SK-N-SH treated with all-trans-retinoic acid at 6 μM for 48 hours (cell line): ENCODE data around the gene CACNA1A.

Experiments
- ATAC-seq: fragments of 200-7000 bp; cut with Tn5 transposase; 3 replicates; pipeline ENCODE4 v1.9.1; 2020; ENCODE audit warnings: mild to moderate bottlenecking, moderate library complexity
- ARNTL ChIP-seq: fragments of 450-650 bp; formaldehyde crosslinking; IDR thresholded peaks from 2 replicates; pipeline ENCODE4 v1.5.0; 2020; ENCODE audit warnings: low read depth, mild to moderate bottlenecking, moderate library complexity, borderline replicate concordance
- BACH2 ChIP-seq: fragments of 250-450 bp; sonication (Bioruptor Pico); IDR thresholded peaks from 2 replicates; pipeline ENCODE4 v1.9.0; 2021; ENCODE audit warnings: mild to moderate bottlenecking, borderline replicate concordance
- CSDC2 ChIP-seq: fragments of 250-450 bp; sonication (Bioruptor Pico); IDR thresholded peaks from 2 replicates; pipeline ENCODE4 v1.5.0; 2020; ENCODE audit warnings: mild to moderate bottlenecking, moderate library complexity
- ESRRG ChIP-seq: fragments of 250-450 bp; sonication (Bioruptor Pico); IDR thresholded peaks from 2 replicates; pipeline ENCODE4 v1.6.1; 2021; ENCODE audit warnings: mild to moderate bottlenecking
- GLIS3 ChIP-seq: fragments of 250-450 bp; sonication (Bioruptor Pico); IDR thresholded peaks from 2 replicates; pipeline ENCODE4 v1.5.0; 2020; ENCODE audit warnings: mild to moderate bottlenecking, moderate library complexity
- ISL1 ChIP-seq: fragments of 250-450 bp; sonication (Bioruptor Pico); IDR thresholded peaks from 2 replicates; pipeline ENCODE4 v2.1.2; 2022; ENCODE audit warnings: mild to moderate bottlenecking, moderate library complexity
- OSR1 ChIP-seq: fragments of 250-450 bp; sonication (Bioruptor Pico); IDR thresholded peaks from 2 replicates; pipeline ENCODE4 v1.8.0; 2022; ENCODE audit warnings: moderate library complexity, mild to moderate bottlenecking, inconsistent platforms
- PPARA ChIP-seq: fragments of 250-450 bp; sonication (Bioruptor Pico); IDR thresholded peaks from 2 replicates; pipeline ENCODE4 v1.5.0; 2020; ENCODE audit warnings: mild to moderate bottlenecking, borderline replicate concordance
- SNAI2 ChIP-seq: fragments of 250-450 bp; sonication (Bioruptor Pico); IDR thresholded peaks from 2 replicates; pipeline ENCODE4 v1.5.0; 2020; ENCODE audit warnings: mild to moderate bottlenecking, moderate library complexity
- TCF4 ChIP-seq: fragments of 250-450 bp; sonication (Bioruptor Pico); IDR thresholded peaks from 2 replicates; pipeline ENCODE4 v1.8.0; 2021; ENCODE audit warnings: mild to moderate bottlenecking, moderate library complexity, borderline replicate concordance
- TSHZ2 ChIP-seq: fragments of 250-450 bp; sonication (Bioruptor Pico); IDR thresholded peaks from 2 replicates; pipeline ENCODE4 v1.5.0; 2020; ENCODE audit warnings: mild to moderate bottlenecking, moderate library complexity
- ZC3H10 ChIP-seq: fragments of 250-450 bp; sonication (Bioruptor Pico); IDR thresholded peaks from 2 replicates; pipeline ENCODE4 v1.5.1; 2021; ENCODE audit warnings: mild to moderate bottlenecking, moderate library complexity
- ZFP3 ChIP-seq: fragments of 250-450 bp; sonication (Bioruptor Pico); IDR thresholded peaks from 2 replicates; pipeline ENCODE4 v1.5.0; 2020; ENCODE audit warnings: mild to moderate bottlenecking, moderate library complexity
- ZFP30 ChIP-seq: fragments of 450-650 bp; formaldehyde crosslinking; IDR thresholded peaks from 2 replicates; pipeline ENCODE4 v1.5.0; 2022; ENCODE audit warnings: mild to moderate bottlenecking, moderate library complexity
- ZNF565 ChIP-seq: fragments of 450-650 bp; formaldehyde crosslinking; conservative IDR thresholded peaks from 2 replicates; pipeline ENCODE4 v1.5.0; 2020; ENCODE audit warnings: low read depth, mild to moderate bottlenecking, moderate library complexity
- ZNF70 ChIP-seq: fragments of 450-650 bp; formaldehyde crosslinking; IDR thresholded peaks from 2 replicates; pipeline ENCODE4 v1.5.0; 2020; ENCODE audit warnings: mild to moderate bottlenecking, moderate library complexity
- ZNF8 ChIP-seq: fragments of 450-650 bp; formaldehyde crosslinking; IDR thresholded peaks from 2 replicates; pipeline ENCODE4 v1.5.0; 2020; ENCODE audit warnings: mild to moderate bottlenecking, moderate library complexity
- TF ChIP-seq, protein P1 (sequence below): fragments of 250-450 bp; sonication (Bioruptor Pico); IDR thresholded peaks from 2 replicates; pipeline ENCODE4 v1.8.0; 2020; ENCODE audit warnings: mild to moderate bottlenecking, moderate library complexity, borderline replicate concordance
- TF ChIP-seq, protein P2 (sequence below): fragments of 250-450 bp; sonication (Bioruptor Pico); IDR thresholded peaks from 2 replicates; pipeline ENCODE4 v1.5.1; 2021; ENCODE audit warnings: mild to moderate bottlenecking, moderate library complexity

CACNA1A gene

GRCh38 chr19:13410946-13411345 is 95.3 kb downstream of the CACNA1A start (continued):
- TF ChIP-seq, protein P1, sequence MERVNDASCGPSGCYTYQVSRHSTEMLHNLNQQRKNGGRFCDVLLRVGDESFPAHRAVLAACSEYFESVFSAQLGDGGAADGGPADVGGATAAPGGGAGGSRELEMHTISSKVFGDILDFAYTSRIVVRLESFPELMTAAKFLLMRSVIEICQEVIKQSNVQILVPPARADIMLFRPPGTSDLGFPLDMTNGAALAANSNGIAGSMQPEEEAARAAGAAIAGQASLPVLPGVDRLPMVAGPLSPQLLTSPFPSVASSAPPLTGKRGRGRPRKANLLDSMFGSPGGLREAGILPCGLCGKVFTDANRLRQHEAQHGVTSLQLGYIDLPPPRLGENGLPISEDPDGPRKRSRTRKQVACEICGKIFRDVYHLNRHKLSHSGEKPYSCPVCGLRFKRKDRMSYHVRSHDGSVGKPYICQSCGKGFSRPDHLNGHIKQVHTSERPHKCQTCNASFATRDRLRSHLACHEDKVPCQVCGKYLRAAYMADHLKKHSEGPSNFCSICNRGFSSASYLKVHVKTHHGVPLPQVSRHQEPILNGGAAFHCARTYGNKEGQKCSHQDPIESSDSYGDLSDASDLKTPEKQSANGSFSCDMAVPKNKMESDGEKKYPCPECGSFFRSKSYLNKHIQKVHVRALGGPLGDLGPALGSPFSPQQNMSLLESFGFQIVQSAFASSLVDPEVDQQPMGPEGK = no peak
- TF ChIP-seq TCF4 (CRISPR knock-in tag) = no peak

- no peak for ATAC-seq
- TF ChIP-seq ZNF70 (CRISPR knock-in tag) (no peak), TCF4 (CRISPR knock-in tag) (no peak), CSDC2 (CRISPR knock-in tag) (no peak), ARNTL (no peak), ZFP30 (CRISPR knock-in tag) (no peak)
- TF ChIP-seq, protein P2, sequence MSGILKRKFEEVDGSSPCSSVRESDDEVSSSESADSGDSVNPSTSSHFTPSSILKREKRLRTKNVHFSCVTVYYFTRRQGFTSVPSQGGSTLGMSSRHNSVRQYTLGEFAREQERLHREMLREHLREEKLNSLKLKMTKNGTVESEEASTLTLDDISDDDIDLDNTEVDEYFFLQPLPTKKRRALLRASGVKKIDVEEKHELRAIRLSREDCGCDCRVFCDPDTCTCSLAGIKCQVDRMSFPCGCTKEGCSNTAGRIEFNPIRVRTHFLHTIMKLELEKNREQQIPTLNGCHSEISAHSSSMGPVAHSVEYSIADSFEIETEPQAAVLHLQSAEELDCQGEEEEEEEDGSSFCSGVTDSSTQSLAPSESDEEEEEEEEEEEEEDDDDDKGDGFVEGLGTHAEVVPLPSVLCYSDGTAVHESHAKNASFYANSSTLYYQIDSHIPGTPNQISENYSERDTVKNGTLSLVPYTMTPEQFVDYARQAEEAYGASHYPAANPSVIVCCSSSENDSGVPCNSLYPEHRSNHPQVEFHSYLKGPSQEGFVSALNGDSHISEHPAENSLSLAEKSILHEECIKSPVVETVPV (CRISPR knock-in tag) = no peak
These were observed 97.3 kb downstream of the CACNA1A start for GRCh38 chr19:13408889-13409518.

DNA sequence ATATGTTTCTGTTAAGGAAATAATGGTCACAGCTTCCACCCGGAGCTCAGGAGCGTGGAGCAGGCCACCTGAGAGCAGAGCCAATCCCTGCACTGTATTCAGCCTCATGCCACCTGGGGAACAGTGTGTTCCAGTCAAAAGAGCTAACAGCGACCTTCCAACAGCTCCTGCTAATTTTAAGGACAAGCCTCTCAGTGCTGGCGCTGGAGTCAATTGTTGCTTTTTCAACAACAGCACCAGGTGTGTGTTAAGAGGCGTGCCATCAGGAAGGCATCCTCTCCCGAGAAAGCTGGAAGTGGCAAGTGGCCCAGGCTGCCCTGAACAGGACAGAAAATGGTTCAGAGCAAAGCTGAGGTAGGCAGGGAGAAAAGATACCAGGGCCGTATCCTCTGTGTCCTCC is 102.0 kb downstream of the CACNA1A start:
- no peak for ATAC-seq

GRCh38 chr19:13401388-13401787 is 104.9 kb downstream of the CACNA1A start:
- ATAC-seq = no peak; the same call in 2 of the 3 replicates
- TF ChIP-seq ARNTL (no peak), SNAI2 (CRISPR knock-in tag) (no peak), PPARA (no peak), ZNF8 (no peak), ZFP3 (CRISPR knock-in tag) (no peak), ISL1 (CRISPR knock-in tag) (no peak), ZFP30 (CRISPR knock-in tag) (no peak), ZNF565 (CRISPR knock-in tag) (no peak), BACH2 (CRISPR knock-in tag) (no peak), ESRRG (CRISPR knock-in tag) (no peak)
- TF ChIP-seq, protein P2 (CRISPR knock-in tag) = no peak
- TF ChIP-seq, all 23 proteins: peak for 0

More for the DNA sequence above, 102.0 kb downstream of the CACNA1A start:
- TF ChIP-seq SNAI2 (CRISPR knock-in tag) = no peak
- TF ChIP-seq, protein P2 (CRISPR knock-in tag) = no peak

- no peak for ATAC-seq
- TF ChIP-seq ZNF70 (CRISPR knock-in tag) (no peak), ZC3H10 (CRISPR knock-in tag) (no peak)
These were observed 106.0 kb downstream of the CACNA1A start for GRCh38 chr19:13400296-13400695.

DNA sequence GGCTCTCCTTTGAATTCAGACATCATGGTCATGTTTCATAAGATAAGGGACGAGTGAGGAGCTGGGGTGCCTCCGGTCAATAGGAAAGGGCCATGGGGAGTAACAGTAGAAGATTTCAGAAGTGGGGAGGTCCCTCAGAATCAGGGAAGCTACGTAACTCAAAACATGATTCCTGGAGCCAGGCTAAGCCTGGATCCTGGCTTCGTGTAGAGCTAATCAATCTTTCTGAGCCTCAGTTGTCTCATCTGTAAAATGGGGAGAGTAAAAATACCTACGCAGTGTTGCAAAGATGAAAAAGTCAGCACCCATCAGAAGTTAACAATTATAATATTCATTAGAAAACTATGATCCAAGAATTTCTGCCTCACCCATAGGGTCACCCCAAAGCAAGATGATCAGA is 106.5 kb downstream of the CACNA1A start:
- no peak for TF ChIP-seq GLIS3 (CRISPR knock-in tag)
- TF ChIP-seq TSHZ2 (CRISPR knock-in tag) = no peak
- TF ChIP-seq, protein P1 = no peak
- no peak for TF ChIP-seq ARNTL
- no peak for TF ChIP-seq ZNF565 (CRISPR knock-in tag)
- TF ChIP-seq OSR1 = no peak
- TF ChIP-seq ESRRG (CRISPR knock-in tag) = no peak
- no peak for TF ChIP-seq ZC3H10 (CRISPR knock-in tag)
- no peak for TF ChIP-seq ZFP3 (CRISPR knock-in tag)

More for the DNA sequence above, 106.5 kb downstream of the CACNA1A start:
- no peak for ATAC-seq
